B cell (primary cell): ENCODE measurements around the gene TMEM250. TPM values are rescaled to one million over a fixed set of nuclear protein-coding genes. Genes with fewer than 3 reads are reported as not detected.
A peak's percentile ranks its signal among the peaks of the same experiment; 100 is the strongest.

Source experiments
- ATAC-seq: fragments of 200-7000 bp; cut with Tn5 transposase; one replicate; pipeline ENCODE4 v1.10.0; 2021; ENCODE audit warnings: low read depth, mild to moderate bottlenecking, moderate number of reproducible peaks, moderate library complexity
- CTCF ChIA-PET: fragments of 350-600 bp; sonication (Branson Sonifier 250); formaldehyde crosslinking; loops from one replicate; lab custom pipeline; 2021; ENCODE audit warnings: antibody characterized with exemption, inconsistent platforms; lab: Charles Lee
- POLR2A ChIA-PET: fragments of 350-600 bp; sonication (Branson Sonifier 250); formaldehyde crosslinking; loops from one replicate; lab custom pipeline; 2021; ENCODE audit warnings: antibody characterized with exemption; lab: Charles Lee
- DNase-seq: peaks from one replicate; pipeline ENCODE4 v3.0.0; 2013
- H2AFZ ChIP-seq: 2 replicates; pipeline ENCODE4 v1.6.1; 2012; ENCODE audit warnings: mild to moderate bottlenecking, low read depth, low read length; ENCODE audit not compliant: insufficient read depth, poor library complexity, severe bottlenecking
- H3K27ac ChIP-seq, 2 donors: 1 replicate in 1 of 2; 2 replicates in 1 of 2; pipeline ENCODE4 v1.5.1; 2012 to 2013; ENCODE audit warnings: low read length in 2 of 2, mild to moderate bottlenecking in 2 of 2, moderate library complexity in 1 of 2
- H3K27me3 ChIP-seq, 4 experiments: fragments of 200-600 bp in 1 of 4; sonication (generic) in 1 of 4; replicated peaks in 1 of 4; 1 replicate in 2 of 4; 2 replicates in 2 of 4; pipeline versions ENCODE4 v1.6.1 to v1.7.0; 2013 to 2016; ENCODE audit warnings: low read length in 3 of 4, mild to moderate bottlenecking in 2 of 4, mixed read lengths in 1 of 4, moderate library complexity in 1 of 4; ENCODE audit not compliant: insufficient read depth in 4 of 4, control insufficient read depth in 3 of 4; ENCODE audit errors: control extremely low read depth in 1 of 4
- H3K36me3 ChIP-seq, 2 experiments: replicated peaks in 1 of 2; 1 replicate in 1 of 2; 2 replicates in 1 of 2; pipeline versions ENCODE4 v1.6.1 to v1.7.1; 2013; ENCODE audit warnings: low read length in 1 of 2; ENCODE audit not compliant: insufficient read depth in 2 of 2, control insufficient read depth in 1 of 2; ENCODE audit errors: control extremely low read depth in 1 of 2, extremely low read depth in 1 of 2
- H3K4me1 ChIP-seq, 2 donors: fragments of 200-600 bp in 1 of 2; sonication (generic) in 1 of 2; 1 replicate in 1 of 2; 2 replicates in 1 of 2; pipeline versions ENCODE4 v1.5.1 to v1.6.1; 2013 to 2017; ENCODE audit warnings: low read length in 2 of 2; ENCODE audit not compliant: control insufficient read depth in 2 of 2, insufficient read depth in 2 of 2
- H3K4me2 ChIP-seq: replicated peaks from 2 replicates; pipeline ENCODE3; 2012; ENCODE audit warnings: mild to moderate bottlenecking, low read depth, low read length; ENCODE audit not compliant: poor library complexity, severe bottlenecking
- H3K4me3 ChIP-seq, 5 experiments: fragments of 200-600 bp in 1 of 5; sonication (generic) in 1 of 5; 1 replicate in 3 of 5; 2 replicates in 2 of 5; pipeline versions ENCODE4 v1.5.1 to v1.7.0; 2011 to 2016; ENCODE audit warnings: low read length in 4 of 5, mild to moderate bottlenecking in 4 of 5, low read depth in 2 of 5, control low read depth in 1 of 5, moderate library complexity in 1 of 5; ENCODE audit not compliant: insufficient read depth in 1 of 5; ENCODE audit errors: control extremely low read depth in 1 of 5, extremely low read depth in 1 of 5
- H3K79me2 ChIP-seq: fragments of 200-600 bp; sonication (generic); one replicate; pipeline ENCODE4 v1.6.0; 2016; ENCODE audit warnings: low read length; ENCODE audit not compliant: control insufficient read depth, insufficient read depth
- H3K9ac ChIP-seq: fragments of 200-600 bp; sonication (generic); 2 replicates; pipeline ENCODE4 v1.6.1; 2017; ENCODE audit warnings: mild to moderate bottlenecking, low read length, moderate library complexity
- H3K9me3 ChIP-seq, 3 donors: one replicate each; pipeline versions ENCODE4 v1.6.1 to v1.7.1; 2013; ENCODE audit warnings: low read length in 2 of 3; ENCODE audit not compliant: control insufficient read depth in 2 of 3, insufficient read depth in 1 of 3; ENCODE audit errors: control extremely low read depth in 1 of 3
- H4K20me1 ChIP-seq: 2 replicates; pipeline ENCODE4 v1.6.0; 2012; ENCODE audit warnings: mild to moderate bottlenecking, low read length; ENCODE audit not compliant: insufficient read depth, control insufficient read depth, poor library complexity, severe bottlenecking
- H3K27ac Mint-ChIP-seq: one replicate; pipeline ENCODE4 v1.8.0; 2021; ENCODE audit warnings: mixed read lengths
- H3K27me3 Mint-ChIP-seq: one replicate; pipeline ENCODE4 v1.8.0; 2021; ENCODE audit warnings: mixed read lengths
- H3K4me1 Mint-ChIP-seq: one replicate; pipeline ENCODE4 v1.8.0; 2021; ENCODE audit warnings: mixed read lengths
- H3K4me3 Mint-ChIP-seq: one replicate; pipeline ENCODE4 v1.8.0; 2021; ENCODE audit warnings: mixed read lengths
- H3K9me3 Mint-ChIP-seq: one replicate; pipeline ENCODE4 v1.8.0; 2022; ENCODE audit warnings: mixed read lengths; ENCODE audit not compliant: insufficient read depth
- CTCF ChIP-seq: fragments of 200-600 bp; IDR thresholded peaks from one replicate; pipeline ENCODE4 v1.8.0; 2022; ENCODE audit warnings: antibody characterized with exemption, mild to moderate bottlenecking
- EZH2 ChIP-seq: IDR thresholded peaks from 2 replicates; pipeline ENCODE4 v1.6.1; 2012; ENCODE audit warnings: borderline replicate concordance, low read depth, mild to moderate bottlenecking, moderate library complexity, low read length; ENCODE audit not compliant: insufficient read depth, poor library complexity, severe bottlenecking
- WGBS: methylation state at CpG from one replicate; pipeline ENCODE4 v1.1.5; 2013; ENCODE audit warnings: missing lambda C conversion rate; ENCODE audit not compliant: insufficient coverage; 5-methylcytosine and 5-hydroxymethylcytosine counted together
- intact Hi-C: fragments of 100-400 bp; cut with micrococcal nuclease; formaldehyde crosslinking; loops from one replicate; pipeline ENCODE4 v1.10.0; 2022
- polyA plus RNA-seq: library from polyadenylated mRNA; depleted of rRNA; stranded (reverse); fragments of >200 nt; gene quantifications from 2 replicates; pipeline ENCODE4 v1.2.3, GENCODE V29; 2012
- total RNA-seq, 2 donors: library from RNA; stranded (reverse); fragments of 120-200 nt in 1 of 2; gene quantifications; 1 replicate in 1 of 2; 2 replicates in 1 of 2; pipeline versions ENCODE4 v1.2.3 to v1.2.4, GENCODE V29; 2013 to 2022

TMEM250 gene
- total and polyA plus RNA-seq, 2 donors (not counting 1 experiment from before 2014, with no cell fraction given): 11.1 to 29.6 TPM

GRCh38 chr9:136093995-136094881 lies 24.4 kb downstream of the TMEM250 start:
- Mint-ChIP-seq H3K4me1 (peaks cover 9% of the 10 kb centered on the region), H3K27me3 (peaks cover 29% of the 10 kb centered on the region), H3K9me3 (no peaks in the 10 kb centered on the region), H3K27ac (no peak overlapping the region), H3K4me3 (peak overlapping the region; percentile 68)
- H3K4me1 ChIP-seq: peaks cover 10 to 14% of the 10 kb centered on the region in 2 donors
- H3K4me2 ChIP-seq: peak overlapping the region; percentile 75
- ATAC-seq (peak; percentile 41), DNase-seq (no peak)
- H3K27me3 ChIP-seq: peaks cover 0 to 52% (median 10%) of the 10 kb centered on the region in 4 experiments
- no peaks in the 10 kb centered on the region for H3K79me2 ChIP-seq
- H3K36me3 ChIP-seq: no peaks in the 10 kb centered on the region
- POLR2A ChIA-PET: no interaction called here
- H3K9me3 ChIP-seq: peaks cover 0 to 3% (median 0%) of the 10 kb centered on the region in 3 donors
- TF ChIP-seq EZH2 (no peak), CTCF (no peak)
- H3K9ac ChIP-seq: peak overlapping the region; percentile 39
- H3K4me3 ChIP-seq: peak overlapping the region in 4 of 5 experiments; percentile 15 to 40 (median 36)
- H3K27ac ChIP-seq: no peak overlapping the region
- intact Hi-C loops: no loop called here
- 9% methylated on average over 71 of the region's 74 CpGs for WGBS
- H4K20me1 ChIP-seq: no peaks in the 10 kb centered on the region
- CTCF ChIA-PET: interaction anchor here (1.5 to 5.1 kb wide), 3 partner anchors 13 to 28 kb away, joined by 4 to 21 read pairs (median 4); no protein-coding TSS in a partner anchor
- peak overlapping the region; percentile 58 for H2AFZ ChIP-seq
